ENCODE data around the gene ZNF254. TPM values are rescaled to one million over a fixed set of nuclear protein-coding genes. Genes with fewer than 3 reads are reported as not detected.

Gene ZNF254
- total and polyA plus RNA-seq, 9 of the 15 experiments (the other 6 are each of a cell fraction or from before 2014, with no cell fraction given), result 10.7 to 22.1 (median 14.2) TPM

- TF ChIP-seq ZNF695 (CRISPR knock-in tag; IDR thresholded peaks at IDR 0.05) (no peak), ZNF165 (CRISPR knock-in tag; IDR thresholded peaks at IDR 0.05; ENCODE audit: borderline replicate concordance) (no peak), ZNF277 (CRISPR knock-in tag; IDR thresholded peaks at IDR 0.05; ENCODE audit: borderline replicate concordance) (no peak), NR2F6 (CRISPR knock-in tag; IDR thresholded peaks at IDR 0.05) (no peak), ESRRA (IDR thresholded peaks at IDR 0.05; ENCODE audit: borderline replicate concordance, low read depth) (peak; percentile 82), SMARCE1 (IDR thresholded peaks at IDR 0.05) (no peak), GTF3C2 (IDR thresholded peaks at IDR 0.05; ENCODE audit: borderline replicate concordance, extremely low read depth, insufficient read length) (no peak), ZMIZ1 (IDR thresholded peaks at IDR 0.05; ENCODE audit: low read depth in 2 of 2, low read length in 2 of 2) (no peak), NEUROD1 (IDR thresholded peaks at IDR 0.05; ENCODE audit: borderline replicate concordance, low read depth, low read length, partially characterized antibody) (no peak), HEY1 (CRISPR knock-in tag; IDR thresholded peaks at IDR 0.05; ENCODE audit: borderline replicate concordance) (no peak), ZNF584 (CRISPR knock-in tag; IDR thresholded peaks at IDR 0.05; ENCODE audit: low read depth) (no peak), HNRNPLL (IDR thresholded peaks at IDR 0.05; ENCODE audit: low read depth, low read length, poor library complexity, severe bottlenecking) (no peak), ZBTB17 (CRISPR knock-in tag; IDR thresholded peaks at IDR 0.05) (peak; percentile 46; the same call in 1 of the 2 replicates), ZNF274 (IDR thresholded peaks at IDR 0.05; ENCODE audit: borderline replicate concordance, low read depth, low read length) (no peak), KLF16 (IDR thresholded peaks at IDR 0.05) (peak; percentile 91), ARID3B (CRISPR knock-in tag; IDR thresholded peaks at IDR 0.05; ENCODE audit: borderline replicate concordance) (no peak), MAFG (tag; conservative IDR thresholded peaks at IDR 0.05) (no peak)
Observed at GRCh38 chr19:24086974-24087595, at the start of gene ZNF254 (continued).

All from K562 (cell line).